ENCODE measurements around the gene MAS1.
"Not testable (repeated sequence)": the region's sequence is repeated elsewhere in the genome, so short reads cannot be mapped to it uniquely, and the experiment has no call there.

The MAS1 gene

GRCh38 chr6:159890792-159891191 is at the start of gene MAS1:
Gene MAS1 (plus strand): TSS chr6:159890988. CDS start chr6:159906956, 15,968 bp downstream.
- no peak for DNase-seq (ENCODE audit: low read depth)

GRCh38 chr6:159842035-159842434 is 48.8 kb upstream of the MAS1 start:
- no peak for DNase-seq (ENCODE audit: low read depth)

- DNase-seq (ENCODE audit: low read depth): no peak
These were observed 45.8 kb upstream of the MAS1 start for GRCh38 chr6:159844737-159845645.

GRCh38 chr6:159848552-159848951 is 42.2 kb upstream of the MAS1 start:
- DNase-seq (ENCODE audit: low read depth): not testable (repeated sequence)

- not testable (repeated sequence) for DNase-seq (ENCODE audit: low read depth)
These were observed 40.9 kb upstream of the MAS1 start for GRCh38 chr6:159849851-159850250.

- no peak for DNase-seq (ENCODE audit: low read depth)
These were observed 37.9 kb upstream of the MAS1 start for GRCh38 chr6:159852877-159853276.

- DNase-seq (ENCODE audit: low read depth): no peak
These were observed 37.0 kb upstream of the MAS1 start for GRCh38 chr6:159853754-159854153.

GRCh38 chr6:159854959-159855358 is 35.8 kb upstream of the MAS1 start:
- DNase-seq (ENCODE audit: low read depth): no peak

GRCh38 chr6:159858259-159858658 is 32.5 kb upstream of the MAS1 start:
- DNase-seq (ENCODE audit: low read depth): no peak

GRCh38 chr6:159860482-159860881 is 30.3 kb upstream of the MAS1 start:
- DNase-seq (ENCODE audit: low read depth): no peak

GRCh38 chr6:159862103-159862502 is 28.7 kb upstream of the MAS1 start:
- no peak for DNase-seq (ENCODE audit: low read depth)

- not testable (repeated sequence) for DNase-seq (ENCODE audit: low read depth)
These were observed 27.4 kb upstream of the MAS1 start for GRCh38 chr6:159863341-159863740.

GRCh38 chr6:159865226-159865920 is 25.4 kb upstream of the MAS1 start:
- DNase-seq (ENCODE audit: low read depth): no peak

- DNase-seq (ENCODE audit: low read depth): no peak
These were observed 24.2 kb upstream of the MAS1 start for GRCh38 chr6:159866286-159867247.

GRCh38 chr6:159871241-159871640 is 19.5 kb upstream of the MAS1 start:
- no peak for DNase-seq (ENCODE audit: low read depth)

GRCh38 chr6:159871906-159872305 is 18.9 kb upstream of the MAS1 start:
- no peak for DNase-seq (ENCODE audit: low read depth)

GRCh38 chr6:159874435-159874834 is 16.4 kb upstream of the MAS1 start:
- DNase-seq (ENCODE audit: low read depth): no peak

- no peak for DNase-seq (ENCODE audit: low read depth)
These were observed 15.6 kb upstream of the MAS1 start for GRCh38 chr6:159875194-159875593.

GRCh38 chr6:159876242-159876641 is 14.5 kb upstream of the MAS1 start:
- no peak for DNase-seq (ENCODE audit: low read depth)

- DNase-seq (ENCODE audit: low read depth): no peak
These were observed 13.5 kb upstream of the MAS1 start for GRCh38 chr6:159877256-159877808.

- DNase-seq (ENCODE audit: low read depth): no peak
These were observed 12.4 kb upstream of the MAS1 start for GRCh38 chr6:159878341-159878740.

GRCh38 chr6:159879856-159880255 is 10.9 kb upstream of the MAS1 start:
- no peak for DNase-seq (ENCODE audit: low read depth)
